ENCODE results near the gene KCNS1. TPM values are rescaled to one million over a fixed set of nuclear protein-coding genes. Genes with fewer than 3 reads are reported as not detected.

KCNS1 gene
- total RNA-seq, 2 experiments from 2014 or later = 0.18 to 0.49 TPM

- Mint-ChIP-seq H3K4me3 (no peak overlapping the region), H3K9me3 (ENCODE audit: low read depth) (no peaks in the 10 kb centered on the region), H3K27me3 (peaks cover 18% of the 10 kb centered on the region), H3K27ac (no peak overlapping the region), H3K4me1 (peaks cover 3% of the 10 kb centered on the region), H3K36me3 (no peaks in the 10 kb centered on the region)
- DNase-seq (no peak), ATAC-seq (no peak)
- CTCF ChIA-PET = interaction anchor here (0.5 to 12.3 kb wide), 5 partner anchors 20 to 1538 kb away, joined by 3 to 122 read pairs (median 4); no protein-coding TSS in a partner anchor
Measured at GRCh38 chr20:45115386-45115774, 14.5 kb upstream of the KCNS1 start.

- H3K4me1 Mint-ChIP-seq = peaks cover 3% of the 10 kb centered on the region
Measured at GRCh38 chr20:45114465-45115385, 13.8 kb upstream of the KCNS1 start, which contains the start of gene WFDC5. TSS of gene WFDC5 (minus strand) at chr20:45115174. CDS start at chr20:45115083, 91 bp downstream.

GRCh38 chr20:45113865-45114264 lies 12.9 kb upstream of the KCNS1 start:
- no peak for ATAC-seq
- Mint-ChIP-seq H3K4me3 (no peak overlapping the region), H3K36me3 (no peaks in the 10 kb centered on the region), H3K9me3 (ENCODE audit: low read depth) (no peaks in the 10 kb centered on the region), H3K27me3 (peaks cover 10% of the 10 kb centered on the region), H3K4me1 (peaks cover 3% of the 10 kb centered on the region), H3K27ac (no peak overlapping the region)
- CTCF ChIA-PET = interaction anchor here (1.5 to 12.3 kb wide), 2 partner anchors 18 to 31 kb away, joined by 3 to 122 read pairs; no protein-coding TSS in a partner anchor
- no peak for DNase-seq

More at GRCh38 chr20:45114465-45115385, 13.8 kb upstream of the KCNS1 start, which contains the start of gene WFDC5:
- Mint-ChIP-seq H3K4me3 (no peak within 1 kb of the TSS), H3K27me3 (peaks cover 14% of the 10 kb centered on the region), H3K9me3 (ENCODE audit: low read depth) (no peaks in the 10 kb centered on the region), H3K27ac (no peak within 1 kb of the TSS), H3K36me3 (no peaks in the 10 kb centered on the region)
- CTCF ChIA-PET = interaction anchor here (0.5 to 12.3 kb wide), 5 partner anchors 19 to 1537 kb away, joined by 3 to 122 read pairs (median 4); no protein-coding TSS in a partner anchor
- DNase-seq (no peak), ATAC-seq (peak; percentile 53)

GRCh38 chr20:45112754-45113153 lies 11.8 kb upstream of the KCNS1 start:
- Mint-ChIP-seq H3K36me3 (no peaks in the 10 kb centered on the region), H3K9me3 (ENCODE audit: low read depth) (no peaks in the 10 kb centered on the region), H3K27me3 (peaks cover 5% of the 10 kb centered on the region), H3K27ac (no peak overlapping the region), H3K4me3 (no peak overlapping the region), H3K4me1 (peaks cover 3% of the 10 kb centered on the region)
- CTCF ChIA-PET = interaction anchor here (1.5 to 12.3 kb wide), 10 partner anchors 9 to 427 kb away, joined by 3 to 122 read pairs (median 6); no protein-coding TSS in a partner anchor
- ATAC-seq = no peak
- no peak for DNase-seq

- Mint-ChIP-seq H3K9me3 (ENCODE audit: low read depth) (no peaks in the 10 kb centered on the region), H3K27me3 (peaks cover 3% of the 10 kb centered on the region), H3K4me3 (no peak overlapping the region), H3K4me1 (peaks cover 3% of the 10 kb centered on the region), H3K27ac (no peak overlapping the region), H3K36me3 (no peaks in the 10 kb centered on the region)
- no peak for DNase-seq
- no peak for ATAC-seq
- CTCF ChIA-PET = interaction anchor here (0.6 to 12.3 kb wide), 16 partner anchors 10 to 1059 kb away, joined by 3 to 122 read pairs (median 4); no protein-coding TSS in a partner anchor
Measured at GRCh38 chr20:45111799-45112471, 11.0 kb upstream of the KCNS1 start.

GRCh38 chr20:45111285-45111684 lies 10.4 kb upstream of the KCNS1 start:
- DNase-seq = no peak
- no peak for ATAC-seq
- H3K4me3 Mint-ChIP-seq = no peak overlapping the region
- H3K9me3 Mint-ChIP-seq (ENCODE audit: low read depth) = no peaks in the 10 kb centered on the region
- CTCF ChIA-PET = interaction anchor here (0.6 to 12.3 kb wide), 15 partner anchors 9 to 1060 kb away, joined by 3 to 122 read pairs (median 4); no protein-coding TSS in a partner anchor
- H3K27ac Mint-ChIP-seq = no peak overlapping the region
- peaks cover 7% of the 10 kb centered on the region for H3K27me3 Mint-ChIP-seq
- no peaks in the 10 kb centered on the region for H3K36me3 Mint-ChIP-seq
- peaks cover 3% of the 10 kb centered on the region for H3K4me1 Mint-ChIP-seq

- no peak overlapping the region for H3K27ac Mint-ChIP-seq
- CTCF ChIA-PET = interaction anchor here (1.1 to 12.3 kb wide), 6 partner anchors 15 to 661 kb away, joined by 3 to 122 read pairs (median 15); no protein-coding TSS in a partner anchor
- no peak for ATAC-seq
- no peaks in the 10 kb centered on the region for H3K36me3 Mint-ChIP-seq
- no peak for DNase-seq
- H3K4me3 Mint-ChIP-seq = no peak overlapping the region
- no peaks in the 10 kb centered on the region for H3K9me3 Mint-ChIP-seq (ENCODE audit: low read depth)
- H3K27me3 Mint-ChIP-seq = peaks cover 7% of the 10 kb centered on the region
- peaks cover 3% of the 10 kb centered on the region for H3K4me1 Mint-ChIP-seq
Measured at GRCh38 chr20:45110301-45110700, 9.4 kb upstream of the KCNS1 start.

GRCh38 chr20:45109634-45110033 lies 8.7 kb upstream of the KCNS1 start:
- Mint-ChIP-seq H3K36me3 (no peaks in the 10 kb centered on the region), H3K27ac (no peak overlapping the region), H3K27me3 (peaks cover 12% of the 10 kb centered on the region), H3K4me3 (no peak overlapping the region), H3K4me1 (no peaks in the 10 kb centered on the region), H3K9me3 (ENCODE audit: low read depth) (no peaks in the 10 kb centered on the region)
- no peak for ATAC-seq
- DNase-seq = no peak
- CTCF ChIA-PET = interaction anchor here (0.5 to 12.3 kb wide), 6 partner anchors 14 to 662 kb away, joined by 3 to 122 read pairs (median 4); no protein-coding TSS in a partner anchor

GRCh38 chr20:45105317-45105716 lies 4.4 kb upstream of the KCNS1 start:
- Mint-ChIP-seq H3K36me3 (no peaks in the 10 kb centered on the region), H3K27ac (no peak overlapping the region)

GRCh38 chr20:45104786-45105185 lies 3.9 kb upstream of the KCNS1 start:
- Mint-ChIP-seq H3K4me3 (no peak overlapping the region), H3K27me3 (peaks cover 40% of the 10 kb centered on the region), H3K27ac (no peak overlapping the region), H3K9me3 (ENCODE audit: low read depth) (no peaks in the 10 kb centered on the region), H3K4me1 (peaks cover 4% of the 10 kb centered on the region), H3K36me3 (no peaks in the 10 kb centered on the region)
- CTCF ChIA-PET = interaction anchor here (1.2 to 12.3 kb wide), 3 partner anchors 9 to 61 kb away, joined by 4 to 122 read pairs (median 8); no protein-coding TSS in a partner anchor
- ATAC-seq = no peak
- DNase-seq = no peak

More at GRCh38 chr20:45105317-45105716, 4.4 kb upstream of the KCNS1 start:
- no peak for ATAC-seq
- Mint-ChIP-seq H3K9me3 (ENCODE audit: low read depth) (no peaks in the 10 kb centered on the region), H3K4me1 (peaks cover 4% of the 10 kb centered on the region), H3K4me3 (no peak overlapping the region), H3K27me3 (peaks cover 35% of the 10 kb centered on the region)
- CTCF ChIA-PET = interaction anchor here (1.2 to 12.3 kb wide), 4 partner anchors 10 to 185 kb away, joined by 3 to 122 read pairs (median 4); no protein-coding TSS in a partner anchor
- no peak for DNase-seq

GRCh38 chr20:45103072-45103471 lies 2.1 kb upstream of the KCNS1 start:
- peaks cover 54% of the 10 kb centered on the region for H3K27me3 Mint-ChIP-seq
- peaks cover 10% of the 10 kb centered on the region for H3K4me1 Mint-ChIP-seq
- DNase-seq = no peak
- no peak for ATAC-seq
- no peaks in the 10 kb centered on the region for H3K9me3 Mint-ChIP-seq (ENCODE audit: low read depth)
- H3K4me3 Mint-ChIP-seq = no peak overlapping the region
- H3K27ac Mint-ChIP-seq = no peak overlapping the region
- CTCF ChIA-PET = interaction anchor here (1.1 to 2.1 kb wide), 3 partner anchors 8 to 209 kb away, joined by 3 to 8 read pairs (median 5); no protein-coding TSS in a partner anchor
- no peaks in the 10 kb centered on the region for H3K36me3 Mint-ChIP-seq

- CTCF ChIA-PET = interaction anchor here (1.8 to 7.4 kb wide), 2 partner anchors 191 to 352 kb away, joined by 4 to 84 read pairs; no protein-coding TSS in a partner anchor
- Mint-ChIP-seq H3K27me3 (peaks cover 58% of the 10 kb centered on the region), H3K4me1 (peaks cover 15% of the 10 kb centered on the region), H3K9me3 (ENCODE audit: low read depth) (no peaks in the 10 kb centered on the region), H3K27ac (no peak overlapping the region), H3K4me3 (no peak overlapping the region), H3K36me3 (no peaks in the 10 kb centered on the region)
- no peak for ATAC-seq
- no peak for DNase-seq
Measured at GRCh38 chr20:45101333-45101850, 465 bp upstream of the KCNS1 start.

All from activated CD8-positive, alpha-beta memory T cell treated with anti-CD3 and anti-CD28 coated beads, Interleukin-2, amount 10 ng/mL, durations not matched to agents 7 days and 5 days (primary cell).